HEK293 (cell line): ENCODE measurements around the gene PHF20.

Experiments used
- CTCF ChIP-seq: fragments of 450-650 bp; formaldehyde crosslinking; IDR thresholded peaks from 2 replicates; pipeline ENCODE4 v1.5.1; 2016; ENCODE audit warnings: missing biosample characterization, missing genetic modification characterization
- RBAK ChIP-seq: fragments of 450-650 bp; formaldehyde crosslinking; IDR thresholded peaks from 2 replicates; pipeline ENCODE4 v1.5.1; 2016; ENCODE audit warnings: missing biosample characterization, missing genetic modification characterization
- REST ChIP-seq: fragments of 450-650 bp; formaldehyde crosslinking; IDR thresholded peaks from 2 replicates; pipeline ENCODE4 v1.5.1; 2016; ENCODE audit warnings: missing biosample characterization, missing genetic modification characterization
- YY1 ChIP-seq: fragments of 450-650 bp; formaldehyde crosslinking; IDR thresholded peaks from 2 replicates; pipeline ENCODE4 v1.5.1; 2018; ENCODE audit warnings: missing biosample characterization, missing genetic modification characterization
- ZBTB10 ChIP-seq: fragments of 450-650 bp; formaldehyde crosslinking; IDR thresholded peaks from 2 replicates; pipeline ENCODE4 v1.5.1; 2016; ENCODE audit warnings: missing biosample characterization, missing genetic modification characterization
- ZNF24 ChIP-seq: fragments of 450-650 bp; formaldehyde crosslinking; IDR thresholded peaks from 2 replicates; pipeline ENCODE4 v1.5.1; 2016; ENCODE audit warnings: missing biosample characterization, missing genetic modification characterization
- ZNF513 ChIP-seq: fragments of 450-650 bp; IDR thresholded peaks from 2 replicates; pipeline ENCODE4 v1.5.1; 2018; ENCODE audit warnings: missing biosample characterization, missing genetic modification characterization
- ZNF514 ChIP-seq: fragments of 450-650 bp; formaldehyde crosslinking; IDR thresholded peaks from 2 replicates; pipeline ENCODE4 v1.5.1; 2016; ENCODE audit warnings: missing biosample characterization, missing genetic modification characterization
- ZNF707 ChIP-seq: fragments of 450-650 bp; formaldehyde crosslinking; IDR thresholded peaks from 2 replicates; pipeline ENCODE4 v1.5.1; 2016; ENCODE audit warnings: missing biosample characterization, missing genetic modification characterization
- ZNF830 ChIP-seq: fragments of 450-650 bp; IDR thresholded peaks from 2 replicates; pipeline ENCODE4 v1.5.0; 2018; ENCODE audit warnings: missing biosample characterization, missing genetic modification characterization, low read depth, mild to moderate bottlenecking, moderate library complexity
- ZNF837 ChIP-seq: fragments of 450-650 bp; formaldehyde crosslinking; IDR thresholded peaks from 2 replicates; pipeline ENCODE4 v1.5.1; 2016; ENCODE audit warnings: missing biosample characterization, missing genetic modification characterization
- ZSCAN5A ChIP-seq: fragments of 450-650 bp; formaldehyde crosslinking; IDR thresholded peaks from 2 replicates; pipeline ENCODE4 v1.5.1; 2016; ENCODE audit warnings: missing biosample characterization, missing genetic modification characterization

- TF ChIP-seq YY1 (peak; percentile 91), CTCF (tag by site-specific recombination) (peak; percentile 91), RBAK (tag by site-specific recombination) (no peak), REST (tag by site-specific recombination) (peak; percentile 13; the same call in 1 of the 2 replicates), ZBTB10 (tag by site-specific recombination) (no peak), ZNF837 (no peak), ZNF514 (no peak), ZNF707 (tag by site-specific recombination) (no peak), ZNF830 (no peak), ZNF513 (0 out of 2 replicates have a peak, but pooled peaks have one; percentile 27), ZNF24 (tag by site-specific recombination) (peak; percentile 93; the same call in 1 of the 2 replicates), ZSCAN5A (0 out of 2 replicates have a peak, but pooled peaks have one; percentile 48)
These were observed 29.7 kb upstream of the PHF20 start, which contains the start of gene RBM39 for GRCh38 chr20:35741892-35742740.
